HG02759 (cell line): ENCODE measurements around the gene DRD2.

ENCODE experiments used
- ATAC-seq: cut with Tn5 transposase; IDR thresholded peaks from one replicate; pipeline ENCODE4 v1.9.1; 2021; ENCODE audit warnings: mild to moderate bottlenecking, moderate library complexity; ENCODE audit not compliant: unreplicated experiment

Gene DRD2

DNA sequence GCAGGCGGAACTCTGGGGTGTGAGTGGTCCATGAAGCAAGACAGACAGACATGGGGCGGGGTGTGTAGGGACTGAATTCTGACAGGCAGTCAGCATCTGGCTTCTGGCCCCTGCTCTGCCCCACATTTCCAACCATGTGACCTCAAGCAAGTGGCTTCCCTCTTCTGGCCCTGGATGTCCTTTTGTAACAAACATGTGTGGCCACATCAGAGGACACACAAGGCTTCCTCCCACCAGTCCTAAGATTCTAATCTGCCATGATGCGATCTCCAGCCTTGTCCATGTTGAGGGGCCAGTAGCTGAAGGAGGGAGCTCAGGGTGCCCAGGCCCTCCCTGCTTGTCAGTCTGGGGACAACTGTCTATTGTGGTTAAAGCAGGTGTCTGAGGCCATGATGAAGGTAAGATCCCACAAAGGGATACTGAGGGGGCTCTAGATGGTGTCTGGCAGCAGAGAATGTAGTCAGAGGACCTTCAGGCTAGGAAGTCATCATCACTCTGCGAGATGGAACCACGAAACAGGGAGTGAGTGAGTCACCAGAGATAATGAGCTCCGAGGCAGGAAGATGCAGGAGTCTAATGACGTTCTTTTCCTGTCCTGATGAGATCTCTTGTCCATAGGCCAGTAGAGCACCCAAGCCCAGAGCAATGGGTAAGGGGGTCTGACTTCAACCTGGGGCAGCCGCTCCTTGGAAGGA lies 27.4 kb downstream of the DRD2 start:
- no peak for ATAC-seq

GRCh38 chr11:113446938-113447337 lies 28.3 kb downstream of the DRD2 start:
- no peak for ATAC-seq

DNA sequence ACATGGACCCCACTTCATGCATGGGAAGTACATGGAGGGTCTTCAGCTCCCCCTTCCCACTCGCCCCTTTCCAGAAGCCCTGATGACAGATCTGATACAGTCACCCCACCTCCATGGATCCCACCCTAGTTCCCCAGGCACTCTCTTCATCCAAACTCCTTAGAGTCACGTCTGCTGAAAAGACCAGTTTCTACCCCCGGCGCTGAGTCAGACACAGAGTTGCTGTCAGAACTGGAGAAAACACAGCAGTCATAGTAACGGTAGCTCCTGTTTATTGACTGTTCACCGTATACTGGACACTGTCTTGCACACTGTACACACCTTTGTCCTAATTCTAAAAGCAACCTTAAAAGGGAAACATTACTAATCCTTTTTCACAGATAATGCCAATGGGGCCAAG lies 29.1 kb downstream of the DRD2 start:
- ATAC-seq = no peak

DNA sequence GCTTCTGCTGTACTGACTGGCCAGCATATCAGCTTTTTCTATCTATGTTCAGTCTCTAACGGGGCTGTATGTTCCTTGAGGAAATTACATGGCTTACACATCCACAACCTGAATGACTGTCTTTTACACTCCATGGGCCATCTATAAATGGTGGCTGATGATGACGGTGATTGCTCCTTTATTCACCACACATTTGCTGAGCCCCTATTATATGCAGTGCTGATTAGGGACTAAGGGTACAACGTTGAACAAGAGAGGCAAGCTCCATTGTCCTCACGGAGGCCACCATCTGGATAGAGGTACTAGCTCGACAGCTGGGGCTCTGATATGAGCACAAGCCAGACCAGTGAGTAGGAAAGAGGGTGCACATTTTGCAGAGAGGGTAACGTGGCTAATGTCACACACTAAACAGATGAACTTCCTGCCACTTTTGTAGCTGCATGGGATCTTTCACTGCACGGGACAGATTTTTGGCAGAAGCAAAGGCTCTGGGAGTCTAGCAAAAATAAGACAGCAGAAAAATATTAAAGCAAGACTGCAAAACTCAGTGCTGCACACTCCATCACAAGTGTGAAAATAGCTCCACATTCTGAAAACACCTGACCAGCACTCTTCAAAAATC lies 30.6 kb downstream of the DRD2 start:
- no peak for ATAC-seq

DNA sequence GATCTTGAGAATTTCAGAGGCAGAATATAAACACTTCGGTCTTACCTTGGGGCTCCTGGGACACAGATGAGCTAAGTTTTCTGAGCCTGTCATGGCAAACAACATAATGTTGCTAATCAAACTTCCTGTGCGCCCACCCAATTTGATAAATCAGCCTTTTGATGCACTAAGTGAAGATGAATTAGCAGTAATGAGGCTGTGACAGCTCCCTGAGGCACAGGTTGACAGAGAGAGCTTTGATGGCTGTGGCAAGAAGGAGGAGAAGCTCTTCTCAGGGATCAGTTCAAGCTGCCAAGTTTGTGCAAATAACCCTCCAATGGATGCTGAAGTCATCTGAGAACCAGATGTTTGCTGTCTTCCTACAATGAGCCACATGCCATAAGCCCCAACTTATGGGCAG lies 34.4 kb downstream of the DRD2 start:
- no peak for ATAC-seq

DNA sequence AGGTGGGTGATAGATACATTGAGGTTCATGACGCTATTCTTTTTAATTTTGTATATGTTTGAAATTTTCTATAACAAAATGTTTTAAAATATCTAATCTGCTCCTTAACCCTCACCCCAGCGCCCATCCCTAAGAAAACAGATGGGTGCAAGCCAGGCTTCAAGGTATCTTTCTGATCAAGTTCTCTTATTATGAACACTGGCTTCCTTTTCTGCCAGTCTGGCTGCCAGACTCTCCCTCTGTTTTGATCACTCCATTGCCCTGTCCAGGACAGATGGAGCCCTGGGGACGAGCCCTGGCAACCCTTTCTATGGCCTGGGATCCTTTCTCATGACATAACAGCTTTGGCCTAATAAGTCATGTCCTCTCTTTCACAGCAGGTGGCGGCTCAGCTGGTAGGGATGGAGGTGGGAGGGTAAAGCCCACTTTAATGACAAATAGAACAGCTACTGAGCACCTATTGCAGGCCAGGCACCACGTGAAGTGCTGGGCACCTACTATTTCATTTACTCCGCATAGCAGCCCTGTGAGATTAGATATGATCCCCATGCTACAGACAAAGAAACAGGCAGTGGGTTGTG lies 38.4 kb downstream of the DRD2 start:
- no peak for ATAC-seq

DNA sequence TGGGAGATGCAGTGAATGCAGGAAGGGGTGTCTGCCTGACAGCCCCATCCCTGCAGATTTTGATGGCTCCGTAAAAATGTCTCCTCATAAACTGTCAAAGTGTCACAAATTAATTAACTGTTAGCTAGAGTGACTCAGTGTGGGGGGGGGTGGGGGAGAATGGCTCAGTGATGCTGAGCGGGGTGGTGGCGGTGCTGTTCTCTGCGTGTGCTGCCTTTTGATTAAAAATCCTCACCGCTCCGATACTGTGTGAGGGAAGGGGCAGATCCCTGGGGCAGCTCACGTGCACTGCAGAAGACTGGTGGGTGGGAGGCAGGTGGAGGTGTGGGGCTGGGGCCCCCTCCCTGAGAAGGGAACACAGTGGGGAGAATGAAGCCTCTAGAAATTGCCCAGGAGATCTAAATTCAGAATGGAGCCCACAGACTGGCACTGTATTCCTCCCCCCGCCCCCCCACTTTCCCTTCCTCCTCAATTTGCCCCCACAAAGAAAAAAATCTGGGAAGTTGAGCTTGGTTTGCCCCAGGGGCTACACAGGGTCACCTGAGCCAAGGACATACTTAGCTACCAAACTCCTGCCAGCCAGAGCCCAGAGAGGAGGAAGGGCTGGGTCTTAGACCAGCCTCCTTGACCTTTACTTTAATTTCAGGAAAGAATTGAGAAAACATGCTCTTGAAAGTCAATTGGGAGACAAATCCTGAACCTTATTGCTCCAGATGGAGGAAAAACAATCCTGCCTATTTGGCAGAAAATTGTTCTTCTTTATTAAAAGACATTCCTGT lies 39.8 kb downstream of the DRD2 start:
- no peak for ATAC-seq

- ATAC-seq = no peak
Measured at GRCh38 chr11:113431746-113432145, 43.5 kb downstream of the DRD2 start.

DNA sequence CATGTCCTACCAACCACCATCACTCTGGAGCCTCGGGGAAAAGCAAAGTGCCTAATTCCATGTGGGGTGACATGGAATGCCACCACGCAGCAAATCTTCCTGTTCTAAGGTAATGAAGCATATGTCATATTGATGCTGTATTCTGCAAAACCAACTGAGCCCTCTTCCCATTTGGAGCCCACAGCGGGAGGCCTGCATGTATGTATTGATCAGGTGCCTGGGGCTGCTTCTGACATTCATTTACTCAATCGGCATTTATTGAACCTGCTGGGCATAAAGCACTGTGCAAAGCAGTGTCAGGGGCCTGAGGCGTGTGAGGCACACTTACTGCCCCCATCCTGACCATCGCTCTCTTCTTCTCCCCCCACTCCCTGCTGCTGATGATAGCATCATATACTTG lies 48.5 kb downstream of the DRD2 start:
- no peak for ATAC-seq

DNA sequence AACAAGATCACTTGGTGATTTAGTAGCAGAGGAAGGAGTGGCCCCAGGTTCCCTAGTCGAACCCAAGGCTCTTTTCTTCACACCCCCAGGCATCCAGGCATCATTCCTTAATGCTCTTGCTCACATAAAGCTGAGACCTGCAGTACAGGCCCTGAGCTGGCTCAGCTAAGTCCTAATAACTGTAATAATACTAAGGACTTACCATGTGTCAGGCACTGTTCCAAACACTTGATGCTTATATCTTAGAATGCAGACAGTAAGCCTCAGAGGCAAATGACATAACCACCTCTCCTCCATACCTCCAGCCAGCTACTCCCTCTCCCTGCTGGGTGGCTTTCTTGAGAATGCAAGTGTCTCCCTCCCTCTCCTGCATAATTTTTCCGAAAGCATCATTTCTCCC lies 54.4 kb downstream of the DRD2 start:
- no peak for ATAC-seq

- ATAC-seq = no peak
Measured at GRCh38 chr11:113419454-113420003, 55.7 kb downstream of the DRD2 start.

- no peak for ATAC-seq
Measured at GRCh38 chr11:113417428-113417827, 57.8 kb downstream of the DRD2 start.

- no peak for ATAC-seq
Measured at GRCh38 chr11:113415343-113415742, 59.9 kb downstream of the DRD2 start.

GRCh38 chr11:113412675-113413074 lies 62.5 kb downstream of the DRD2 start:
- no peak for ATAC-seq

DNA sequence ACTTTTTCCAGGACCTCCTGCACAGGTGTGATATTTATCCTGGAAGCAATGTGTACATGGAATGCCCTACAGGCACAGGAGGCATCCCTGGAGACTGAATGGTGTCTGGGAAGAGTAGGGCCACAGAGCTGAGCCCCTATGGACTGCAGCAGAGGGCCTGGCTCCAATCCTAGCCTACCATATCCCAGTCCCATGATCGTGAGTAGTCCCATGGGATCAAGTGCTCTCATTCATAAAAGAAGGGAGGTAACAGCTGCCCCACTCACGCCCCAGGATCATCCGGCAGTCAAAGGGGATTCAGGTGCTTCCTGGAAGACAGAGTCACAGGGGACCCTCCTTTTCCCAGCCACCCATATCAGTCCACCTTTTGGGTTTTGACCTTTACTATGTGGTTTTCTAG lies 63.7 kb downstream of the DRD2 start:
- no peak for ATAC-seq

GRCh38 chr11:113410414-113411135 lies 64.6 kb downstream of the DRD2 start:
- no peak for ATAC-seq

DNA sequence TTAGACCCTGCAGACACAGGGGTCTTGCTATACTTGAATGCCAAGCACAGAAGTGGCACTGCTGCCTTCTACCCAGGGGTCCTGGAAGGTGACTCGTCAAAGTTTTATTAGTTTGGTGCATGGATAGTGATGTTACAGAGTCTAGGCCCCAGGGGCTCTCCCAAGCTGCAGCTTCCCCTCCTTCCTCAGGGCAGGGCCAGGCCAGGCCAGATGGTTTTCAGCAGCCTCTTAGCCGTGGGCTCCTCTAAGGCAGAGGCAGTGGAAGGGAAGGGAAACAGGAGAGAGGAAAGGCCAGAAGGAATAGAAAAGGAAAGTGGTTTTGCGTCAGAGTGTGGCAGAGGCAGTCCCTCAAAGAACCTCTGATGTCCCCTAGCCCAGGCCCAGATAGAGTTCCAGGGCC lies 65.7 kb downstream of the DRD2 start:
- no peak for ATAC-seq

- ATAC-seq = no peak
Measured at GRCh38 chr11:113408887-113409286, 66.3 kb downstream of the DRD2 start.

GRCh38 chr11:113408206-113408605 lies 67.0 kb downstream of the DRD2 start:
- no peak for ATAC-seq

- no peak for ATAC-seq
Measured at GRCh38 chr11:113407163-113407562, 68.0 kb downstream of the DRD2 start.
